Thyroid gland (tissue), 4 donors: ENCODE results near the gene DLGAP4.

Experiments used
- POLR2A ChIP-seq, 2 donors: fragments of 450-650 bp; IDR thresholded peaks; one replicate each; pipeline ENCODE4 v1.6.1; 2017; ENCODE audit warnings: antibody characterized with exemption in 2 of 2, mild to moderate bottlenecking in 2 of 2, moderate library complexity in 1 of 2
- TF ChIP-seq, protein P1 (sequence below), 6 experiments: fragments of 200-600 bp in 3 of 6; fragments of 450-650 bp in 3 of 6; sonication (generic) in 3 of 6; IDR thresholded peaks; one replicate each; pipeline ENCODE4 v1.5.1; 2016 to 2019; ENCODE audit warnings: antibody characterized with exemption in 6 of 6, mild to moderate bottlenecking in 2 of 6, inconsistent platforms in 1 of 6, moderate library complexity in 1 of 6

DNA sequence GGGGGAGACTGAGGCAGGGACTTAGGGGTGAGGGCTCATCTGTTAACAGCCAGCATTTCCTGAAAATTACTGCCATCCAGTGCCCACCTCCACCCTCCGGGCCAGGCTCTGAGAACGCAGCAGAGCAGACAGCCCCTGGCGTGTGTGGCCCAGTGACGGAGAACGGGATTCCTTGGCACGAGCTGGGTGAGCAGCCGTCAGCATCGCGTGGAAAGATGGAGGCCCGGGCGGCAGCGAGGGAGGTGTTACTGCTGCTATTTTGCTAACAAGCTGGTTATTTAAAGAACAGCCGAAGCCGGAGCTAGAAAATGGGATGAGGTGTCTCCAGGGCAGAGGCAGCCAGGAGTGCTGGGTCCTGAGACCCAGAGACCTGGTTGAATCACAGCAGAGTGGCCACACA lies 62.7 kb downstream of the DLGAP4 start:
- TF ChIP-seq POLR2A (IDR thresholded peaks at IDR 0.05) = no peak
- TF ChIP-seq, protein P1, sequence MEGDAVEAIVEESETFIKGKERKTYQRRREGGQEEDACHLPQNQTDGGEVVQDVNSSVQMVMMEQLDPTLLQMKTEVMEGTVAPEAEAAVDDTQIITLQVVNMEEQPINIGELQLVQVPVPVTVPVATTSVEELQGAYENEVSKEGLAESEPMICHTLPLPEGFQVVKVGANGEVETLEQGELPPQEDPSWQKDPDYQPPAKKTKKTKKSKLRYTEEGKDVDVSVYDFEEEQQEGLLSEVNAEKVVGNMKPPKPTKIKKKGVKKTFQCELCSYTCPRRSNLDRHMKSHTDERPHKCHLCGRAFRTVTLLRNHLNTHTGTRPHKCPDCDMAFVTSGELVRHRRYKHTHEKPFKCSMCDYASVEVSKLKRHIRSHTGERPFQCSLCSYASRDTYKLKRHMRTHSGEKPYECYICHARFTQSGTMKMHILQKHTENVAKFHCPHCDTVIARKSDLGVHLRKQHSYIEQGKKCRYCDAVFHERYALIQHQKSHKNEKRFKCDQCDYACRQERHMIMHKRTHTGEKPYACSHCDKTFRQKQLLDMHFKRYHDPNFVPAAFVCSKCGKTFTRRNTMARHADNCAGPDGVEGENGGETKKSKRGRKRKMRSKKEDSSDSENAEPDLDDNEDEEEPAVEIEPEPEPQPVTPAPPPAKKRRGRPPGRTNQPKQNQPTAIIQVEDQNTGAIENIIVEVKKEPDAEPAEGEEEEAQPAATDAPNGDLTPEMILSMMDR (IDR thresholded peaks at IDR 0.05) = no peak
